PC-9 (cell line): ENCODE data around the gene MTIF2. TPM values are rescaled to one million over a fixed set of nuclear protein-coding genes. Genes with fewer than 3 reads are reported as not detected.
"Not testable (repeated sequence)": the region's sequence is repeated elsewhere in the genome, so short reads cannot be mapped to it uniquely, and the experiment has no call there.

Experiments used
- BruUV-seq: library from RNA; stranded (reverse); fragments of 400-500 nt; replicated peaks from 2 replicates; lab custom pipeline; 2021; lab: Mats Ljungman, UMichigan
- CTCF ChIA-PET: fragments of 300-600 bp; sonication (Branson Sonifier 250); formaldehyde crosslinking; loops from one replicate; lab custom pipeline; 2022; ENCODE audit warnings: antibody characterized with exemption; lab: Charles Lee
- POLR2A ChIA-PET: fragments of 300-600 bp; sonication (Branson Sonifier 250); formaldehyde crosslinking; loops from one replicate; lab custom pipeline; 2022; ENCODE audit warnings: antibody characterized with exemption; ENCODE audit not compliant: unreplicated experiment; lab: Charles Lee
- DNase-seq, 2 experiments: peaks; one replicate each; pipeline versions ENCODE4 v3.0.0 to v3.0.0-alpha.2; 2015 to 2022; ENCODE audit warnings: mixed read lengths in 1 of 2
- H2AFZ ChIP-seq: fragments of 200-600 bp; sonication (generic); 2 replicates; pipeline ENCODE4 v1.8.1; 2017; ENCODE audit warnings: antibody characterized with exemption
- H3F3A ChIP-seq: fragments of 200-600 bp; sonication (generic); 2 replicates; pipeline ENCODE4 v1.8.1; 2017; ENCODE audit warnings: antibody characterized with exemption, mild to moderate bottlenecking, low read depth; ENCODE audit not compliant: insufficient read depth
- H3K27ac ChIP-seq: fragments of 200-600 bp; sonication (generic); 2 replicates; pipeline ENCODE4 v1.6.1; 2016; ENCODE audit warnings: mixed run types
- H3K27me3 ChIP-seq: fragments of 200-600 bp; sonication (generic); 2 replicates; pipeline ENCODE4 v1.6.1; 2016; ENCODE audit warnings: low read depth, mixed run types; ENCODE audit not compliant: insufficient read depth
- H3K36me3 ChIP-seq: fragments of 200-600 bp; sonication (generic); 2 replicates; pipeline ENCODE4 v1.6.1; 2016; ENCODE audit warnings: low read depth, mixed run types
- H3K4me1 ChIP-seq: fragments of 200-600 bp; sonication (generic); replicated peaks from 2 replicates; pipeline ENCODE4 v1.6.1; 2016; ENCODE audit warnings: mixed run types; ENCODE audit not compliant: insufficient read depth
- H3K4me2 ChIP-seq: fragments of 200-600 bp; sonication (generic); 2 replicates; pipeline ENCODE4 v1.6.1; 2017; ENCODE audit warnings: mixed run types
- H3K4me3 ChIP-seq: fragments of 200-600 bp; sonication (generic); 2 replicates; pipeline ENCODE4 v1.6.1; 2016; ENCODE audit warnings: mixed run types
- H3K79me2 ChIP-seq: fragments of 200-600 bp; sonication (generic); 2 replicates; pipeline ENCODE4 v1.6.1; 2017; ENCODE audit warnings: low read depth, mixed run types
- H3K9me2 ChIP-seq: fragments of 200-600 bp; sonication (generic); 2 replicates; pipeline ENCODE4 v1.8.1; 2017; ENCODE audit warnings: mild to moderate bottlenecking; ENCODE audit not compliant: insufficient read depth
- H3K9me3 ChIP-seq: fragments of 200-600 bp; sonication (generic); 2 replicates; pipeline ENCODE4 v1.8.1; 2016; ENCODE audit warnings: low read depth; ENCODE audit not compliant: insufficient read depth
- H4K20me1 ChIP-seq: fragments of 200-600 bp; sonication (generic); 2 replicates; pipeline ENCODE4 v1.8.1; 2017; ENCODE audit not compliant: insufficient read depth
- EZH2 ChIP-seq: fragments of 200-600 bp; sonication (generic); IDR thresholded peaks from 2 replicates; pipeline ENCODE4 v1.8.0; 2017; ENCODE audit warnings: antibody characterized with exemption, low read depth
- intact Hi-C: fragments of 100-400 bp; cut with micrococcal nuclease; formaldehyde crosslinking; loops from one replicate; pipeline ENCODE4 v1.10.0; 2022; ENCODE audit not compliant: unreplicated experiment
- total RNA-seq: library from RNA; stranded (reverse); gene quantifications from 2 replicates; pipeline ENCODE4 v1.2.3, GENCODE V29; 2021
- TF ChIP-seq, protein P1 (sequence below): fragments of 200-600 bp; sonication (generic); conservative IDR thresholded peaks from 2 replicates; pipeline ENCODE4 v1.6.1; 2017; ENCODE audit warnings: mixed run types, antibody characterized with exemption, mild to moderate bottlenecking, moderate library complexity

Gene MTIF2
- total RNA-seq, 1 experiment from 2014 or later, result 52.0 TPM

DNA sequence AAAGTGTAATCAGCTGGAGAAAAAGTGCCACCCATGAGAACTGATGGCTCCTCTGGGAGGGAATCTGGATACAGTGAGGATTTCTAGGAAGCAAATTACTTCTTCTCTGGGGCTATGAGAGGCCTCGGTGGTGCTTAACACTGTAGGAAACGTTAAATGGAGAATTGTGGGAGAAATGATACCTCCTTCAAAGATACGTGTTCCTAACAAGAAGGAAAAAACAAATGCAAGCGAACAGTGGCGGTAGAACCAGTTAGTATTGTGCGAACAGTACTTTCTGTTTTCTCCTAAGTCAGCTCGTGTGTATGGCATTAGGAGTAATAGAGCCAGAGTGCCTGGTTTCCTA, 587 bp upstream of the MTIF2 start:
- Histone ChIP-seq H4K20me1 (no peaks in the 10 kb centered on the region), H3K27ac (peak overlapping the region; percentile 62), H3F3A (peaks cover 20% of the 10 kb centered on the region), H3K4me1 (peaks cover 14% of the 10 kb centered on the region), H3K4me2 (peak overlapping the region; percentile 92), H3K9me2 (no peaks in the 10 kb centered on the region), H3K27me3 (no peaks in the 10 kb centered on the region), H3K9me3 (no peaks in the 10 kb centered on the region), H2AFZ (peak overlapping the region; percentile 95), H3K79me2 (peaks cover 21% of the 10 kb centered on the region), H3K36me3 (peaks cover 10% of the 10 kb centered on the region; the same call in 1 of the 2 replicates), H3K4me3 (peak overlapping the region; percentile 85)
- no peak for TF ChIP-seq EZH2
- TF ChIP-seq, protein P1, sequence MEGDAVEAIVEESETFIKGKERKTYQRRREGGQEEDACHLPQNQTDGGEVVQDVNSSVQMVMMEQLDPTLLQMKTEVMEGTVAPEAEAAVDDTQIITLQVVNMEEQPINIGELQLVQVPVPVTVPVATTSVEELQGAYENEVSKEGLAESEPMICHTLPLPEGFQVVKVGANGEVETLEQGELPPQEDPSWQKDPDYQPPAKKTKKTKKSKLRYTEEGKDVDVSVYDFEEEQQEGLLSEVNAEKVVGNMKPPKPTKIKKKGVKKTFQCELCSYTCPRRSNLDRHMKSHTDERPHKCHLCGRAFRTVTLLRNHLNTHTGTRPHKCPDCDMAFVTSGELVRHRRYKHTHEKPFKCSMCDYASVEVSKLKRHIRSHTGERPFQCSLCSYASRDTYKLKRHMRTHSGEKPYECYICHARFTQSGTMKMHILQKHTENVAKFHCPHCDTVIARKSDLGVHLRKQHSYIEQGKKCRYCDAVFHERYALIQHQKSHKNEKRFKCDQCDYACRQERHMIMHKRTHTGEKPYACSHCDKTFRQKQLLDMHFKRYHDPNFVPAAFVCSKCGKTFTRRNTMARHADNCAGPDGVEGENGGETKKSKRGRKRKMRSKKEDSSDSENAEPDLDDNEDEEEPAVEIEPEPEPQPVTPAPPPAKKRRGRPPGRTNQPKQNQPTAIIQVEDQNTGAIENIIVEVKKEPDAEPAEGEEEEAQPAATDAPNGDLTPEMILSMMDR, result no peak
- ChIA-PET CTCF (no interaction called here), POLR2A (interaction anchor here (0.6 to 0.7 kb wide), 2 partner anchors 122 to 184 kb away, joined by 3 to 5 read pairs; no protein-coding TSS in a partner anchor)
- TSS peak; percentile 86 for BruUV-seq
- intact Hi-C loops, result loop anchor here (1.0 to 10.0 kb wide), 7 partner anchors 13 to 865 kb away; partner anchors contain the start of genes CFAP36, CLHC1, PPP4R3B and RPS27A
- peak in 1 of 2 experiments; percentile 3 for DNase-seq

DNA sequence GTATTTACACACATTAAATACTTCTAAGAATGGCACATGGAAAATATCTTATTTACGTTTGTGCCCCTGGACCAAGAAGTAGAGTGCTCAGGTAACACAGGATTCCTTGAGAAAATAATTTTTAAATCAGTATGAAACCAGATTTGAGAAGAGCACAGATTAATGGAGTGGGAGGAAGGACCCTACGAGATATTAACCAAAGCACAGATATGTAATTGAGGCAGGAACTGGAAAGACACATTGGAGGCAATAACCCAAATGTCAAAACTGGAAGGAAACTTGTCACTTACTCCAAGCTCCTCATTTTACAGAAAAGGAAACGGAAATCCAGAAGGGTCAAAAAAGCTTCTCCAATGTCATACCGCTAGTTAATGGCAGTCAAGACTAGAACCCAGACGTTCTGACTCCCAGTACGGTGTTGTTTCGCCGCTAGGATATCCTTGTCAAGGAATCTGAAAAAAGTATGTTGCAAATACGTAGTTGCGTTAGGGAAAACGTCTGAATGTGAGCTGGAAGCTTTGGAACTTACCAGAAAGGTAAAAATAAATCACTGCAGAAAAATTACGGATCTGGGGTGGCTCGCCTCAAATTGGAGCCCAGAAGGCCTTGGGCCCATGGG, 634 bp downstream of the MTIF2 start:
- no TSS peak for BruUV-seq

GRCh38 chr2:55259586-55259985, 9.4 kb downstream of the MTIF2 start:
- H3K9me3 ChIP-seq, H2AFZ ChIP-seq, H3K4me3 ChIP-seq, H3K79me2 ChIP-seq, CTCF ChIA-PET, H3K27me3 ChIP-seq, BruUV-seq, H3K4me2 ChIP-seq, H3K9me2 ChIP-seq, H3K4me1 ChIP-seq, H4K20me1 ChIP-seq, H3K27ac ChIP-seq, intact Hi-C loops, DNase-seq: not testable (repeated sequence)
- peaks cover 15% of the 10 kb centered on the region for H3F3A ChIP-seq
- POLR2A ChIA-PET, result interaction anchor here (0.6 kb wide), 1 partner anchor 9 kb away, joined by 7 read pairs; no protein-coding TSS in a partner anchor
- H3K36me3 ChIP-seq, result peaks cover 11% of the 10 kb centered on the region; the same call in 1 of the 2 replicates

More for the DNA sequence above, 634 bp downstream of the MTIF2 start:
- H3K4me2 ChIP-seq, result peak overlapping the region; percentile 92
- ChIA-PET CTCF (no interaction called here), POLR2A (interaction anchor here (0.5 to 0.6 kb wide), 2 partner anchors 9 to 12 kb away, joined by 4 to 7 read pairs; no protein-coding TSS in a partner anchor)
- peak overlapping the region; percentile 95 for H2AFZ ChIP-seq
- no peaks in the 10 kb centered on the region for H3K27me3 ChIP-seq
- no peaks in the 10 kb centered on the region for H3K9me3 ChIP-seq
- H4K20me1 ChIP-seq, result no peaks in the 10 kb centered on the region
- H3K4me3 ChIP-seq, result peak overlapping the region; percentile 85
- no peak for DNase-seq
- intact Hi-C loops, result loop anchor here (2.0 to 10.0 kb wide), 4 partner anchors 156 to 866 kb away; partner anchors contain the start of genes CFAP36 and PPP4R3B
- peaks cover 10% of the 10 kb centered on the region; the same call in 1 of the 2 replicates for H3K36me3 ChIP-seq
- no peak for TF ChIP-seq EZH2
- TF ChIP-seq, protein P1, result no peak
- peaks cover 21% of the 10 kb centered on the region for H3K79me2 ChIP-seq
- peak overlapping the region; percentile 64 for H3K27ac ChIP-seq
- H3K4me1 ChIP-seq, result peaks cover 14% of the 10 kb centered on the region
- no peaks in the 10 kb centered on the region for H3K9me2 ChIP-seq
- H3F3A ChIP-seq, result peaks cover 28% of the 10 kb centered on the region
